SU-DHL-6 (cell line): ENCODE results near the gene IFIH1.

Experiments used
- H2AFZ ChIP-seq: fragments of 200-600 bp; sonication (generic); 2 replicates; pipeline ENCODE4 v1.6.1; 2014; ENCODE audit warnings: low read depth, mild to moderate bottlenecking, moderate library complexity, mixed read lengths, antibody characterized with exemption, low read length; ENCODE audit not compliant: severe bottlenecking
- H3F3A ChIP-seq: fragments of 200-600 bp; shearing (Covaris generic); 2 replicates; pipeline ENCODE4 v1.6.0; 2016; ENCODE audit warnings: antibody characterized with exemption, mild to moderate bottlenecking; ENCODE audit not compliant: insufficient read depth
- H3K27ac ChIP-seq: fragments of 200-600 bp; sonication (generic); 2 replicates; pipeline ENCODE4 v1.5.1; 2016; ENCODE audit warnings: low read depth, mild to moderate bottlenecking, low read length, moderate library complexity, mixed read lengths
- H3K27me3 ChIP-seq: fragments of 200-600 bp; sonication (generic), shearing (Covaris generic); 2 replicates; pipeline ENCODE4 v1.6.0; 2014; ENCODE audit warnings: mild to moderate bottlenecking, low read length
- H3K36me3 ChIP-seq: fragments of 200-600 bp; sonication (generic); 2 replicates; pipeline ENCODE4 v1.6.1; 2014; ENCODE audit warnings: mild to moderate bottlenecking, low read length, mixed read lengths
- H3K4me2 ChIP-seq: fragments of 300-600, 200-600 bp; shearing (Covaris generic), sonication (generic); 2 replicates; pipeline ENCODE4 v1.6.0; 2014; ENCODE audit warnings: low read length, low read depth, mild to moderate bottlenecking; ENCODE audit not compliant: poor library complexity, severe bottlenecking
- H3K4me3 ChIP-seq: fragments of 200-600 bp; sonication (generic); 2 replicates; pipeline ENCODE4 v1.5.1; 2014; ENCODE audit warnings: antibody characterized with exemption, low read length, mild to moderate bottlenecking, mixed read lengths; ENCODE audit not compliant: insufficient read depth, poor library complexity, severe bottlenecking
- H3K79me2 ChIP-seq: fragments of 200-600 bp; sonication (generic); 2 replicates; pipeline ENCODE4 v1.6.1; 2014; ENCODE audit warnings: mild to moderate bottlenecking, low read length, moderate library complexity; ENCODE audit not compliant: insufficient read depth
- H3K9ac ChIP-seq: fragments of 200-600 bp; sonication (generic); 2 replicates; pipeline ENCODE4 v1.7.0; 2014; ENCODE audit warnings: mild to moderate bottlenecking, low read length
- H3K9me2 ChIP-seq: fragments of 200-600 bp; sonication (generic); replicated peaks from 2 replicates; pipeline ENCODE4 v1.6.1; 2014; ENCODE audit warnings: low read length; ENCODE audit not compliant: insufficient read depth
- H3K9me3 ChIP-seq: fragments of 200-600 bp; sonication (generic); 2 replicates; pipeline ENCODE4 v1.6.1; 2014; ENCODE audit warnings: low read length, mixed read lengths; ENCODE audit not compliant: insufficient read depth
- H4K20me1 ChIP-seq: fragments of 200-600 bp; sonication (generic); 2 replicates; pipeline ENCODE4 v1.6.1; 2014; ENCODE audit warnings: low read depth, mild to moderate bottlenecking, antibody characterized with exemption, low read length, moderate library complexity, mixed read lengths
- EZH2phosphoT487 ChIP-seq: fragments of 200-600 bp; sonication (generic), shearing (Covaris generic); conservative IDR thresholded peaks from 2 replicates; pipeline ENCODE4 v1.6.1; 2018; ENCODE audit warnings: mild to moderate bottlenecking, antibody characterized with exemption, low read length, moderate library complexity, mixed read lengths
- TF ChIP-seq, protein P1 (sequence below): fragments of 200-600 bp; sonication (generic); IDR thresholded peaks from one replicate; pipeline ENCODE4 v1.5.1; 2017; ENCODE audit warnings: antibody characterized with exemption, mild to moderate bottlenecking, low read length, moderate library complexity; ENCODE audit not compliant: insufficient read depth, poor library complexity, severe bottlenecking

The IFIH1 gene

GRCh38 chr2:162315938-162316337, 2.5 kb downstream of the IFIH1 start:
- Histone ChIP-seq H3K9me2 (no peaks in the 10 kb centered on the region), H4K20me1 (no peaks in the 10 kb centered on the region), H3K36me3 (no peaks in the 10 kb centered on the region), H3K27ac (no peak overlapping the region), H3F3A (no peaks in the 10 kb centered on the region), H2AFZ (no peak overlapping the region), H3K4me2 (no peak overlapping the region), H3K9me3 (no peaks in the 10 kb centered on the region), H3K9ac (no peak overlapping the region), H3K27me3 (no peaks in the 10 kb centered on the region), H3K79me2 (no peaks in the 10 kb centered on the region), H3K4me3 (no peak overlapping the region)
- TF ChIP-seq, protein P1, sequence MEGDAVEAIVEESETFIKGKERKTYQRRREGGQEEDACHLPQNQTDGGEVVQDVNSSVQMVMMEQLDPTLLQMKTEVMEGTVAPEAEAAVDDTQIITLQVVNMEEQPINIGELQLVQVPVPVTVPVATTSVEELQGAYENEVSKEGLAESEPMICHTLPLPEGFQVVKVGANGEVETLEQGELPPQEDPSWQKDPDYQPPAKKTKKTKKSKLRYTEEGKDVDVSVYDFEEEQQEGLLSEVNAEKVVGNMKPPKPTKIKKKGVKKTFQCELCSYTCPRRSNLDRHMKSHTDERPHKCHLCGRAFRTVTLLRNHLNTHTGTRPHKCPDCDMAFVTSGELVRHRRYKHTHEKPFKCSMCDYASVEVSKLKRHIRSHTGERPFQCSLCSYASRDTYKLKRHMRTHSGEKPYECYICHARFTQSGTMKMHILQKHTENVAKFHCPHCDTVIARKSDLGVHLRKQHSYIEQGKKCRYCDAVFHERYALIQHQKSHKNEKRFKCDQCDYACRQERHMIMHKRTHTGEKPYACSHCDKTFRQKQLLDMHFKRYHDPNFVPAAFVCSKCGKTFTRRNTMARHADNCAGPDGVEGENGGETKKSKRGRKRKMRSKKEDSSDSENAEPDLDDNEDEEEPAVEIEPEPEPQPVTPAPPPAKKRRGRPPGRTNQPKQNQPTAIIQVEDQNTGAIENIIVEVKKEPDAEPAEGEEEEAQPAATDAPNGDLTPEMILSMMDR = no peak
- no peak for TF ChIP-seq EZH2phosphoT487

DNA sequence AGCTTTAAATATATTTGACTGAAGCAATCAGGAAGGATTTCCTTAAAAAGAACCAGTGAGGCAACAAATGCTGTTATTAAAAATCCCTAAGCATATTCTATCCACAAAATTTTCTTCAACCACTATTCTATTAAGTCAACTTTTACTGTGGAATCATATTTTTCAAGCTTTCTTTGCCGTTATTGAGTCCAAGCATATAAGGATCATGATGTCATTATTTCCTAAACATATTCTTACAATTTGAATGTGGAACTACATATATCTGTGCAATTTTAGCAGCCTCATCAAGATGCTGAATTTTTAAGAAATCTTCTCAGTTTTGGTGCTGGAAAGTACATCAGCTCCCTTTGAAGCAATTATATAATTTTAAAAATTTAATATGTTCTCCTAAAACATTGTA, 5.6 kb downstream of the IFIH1 start:
- no peak overlapping the region for H3K9ac ChIP-seq
- no peaks in the 10 kb centered on the region for H3K9me2 ChIP-seq
- H2AFZ ChIP-seq = no peak overlapping the region
- H4K20me1 ChIP-seq = no peaks in the 10 kb centered on the region
- H3K4me2 ChIP-seq = no peak overlapping the region
- no peak overlapping the region for H3K4me3 ChIP-seq
- no peaks in the 10 kb centered on the region for H3K27me3 ChIP-seq
- H3K36me3 ChIP-seq = no peaks in the 10 kb centered on the region
- no peaks in the 10 kb centered on the region for H3K79me2 ChIP-seq
- no peak overlapping the region for H3K27ac ChIP-seq
- no peaks in the 10 kb centered on the region for H3F3A ChIP-seq
- H3K9me3 ChIP-seq = no peaks in the 10 kb centered on the region
- TF ChIP-seq, protein P1 = no peak

DNA sequence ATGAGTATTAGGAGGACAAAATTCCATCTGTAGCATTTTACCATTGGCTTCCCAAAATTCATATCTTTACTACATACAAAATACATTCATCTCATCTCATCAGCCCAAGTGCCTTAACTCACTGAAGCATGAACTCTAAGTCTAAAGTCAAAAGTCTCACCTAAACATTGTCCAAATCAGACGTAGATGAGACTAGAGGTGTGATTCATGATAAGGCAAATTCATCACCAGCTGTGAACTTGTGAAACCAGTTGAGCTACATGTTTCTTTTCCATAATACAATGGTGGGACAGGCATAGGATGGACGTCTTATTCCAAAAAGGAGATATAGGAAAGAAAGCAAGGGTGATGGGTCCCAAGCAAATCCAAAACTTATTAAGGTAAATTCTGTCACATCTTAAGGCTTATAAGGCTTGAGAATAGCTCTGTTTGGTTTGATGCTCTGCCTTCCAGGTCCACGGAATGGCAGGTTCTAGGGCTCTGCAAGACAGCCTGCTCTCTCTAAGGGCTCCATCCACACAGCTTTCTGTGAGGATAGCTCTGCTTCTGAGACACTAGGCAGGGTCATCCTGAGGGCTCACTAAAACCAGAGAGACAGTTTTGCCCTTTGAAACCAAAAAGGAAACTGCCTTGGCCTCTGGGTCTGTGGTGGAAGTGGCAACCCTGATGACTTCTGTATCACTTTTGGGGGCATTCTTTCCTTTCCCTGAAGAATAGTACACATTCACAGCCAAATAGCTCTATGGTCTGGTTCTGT, 9.6 kb downstream of the IFIH1 start:
- H3K27ac ChIP-seq = no peak overlapping the region
- H3F3A ChIP-seq = no peaks in the 10 kb centered on the region
- no peak overlapping the region for H2AFZ ChIP-seq
- H3K9ac ChIP-seq = no peak overlapping the region
- H3K36me3 ChIP-seq = no peaks in the 10 kb centered on the region
- no peaks in the 10 kb centered on the region for H3K79me2 ChIP-seq
- no peaks in the 10 kb centered on the region for H4K20me1 ChIP-seq
- no peaks in the 10 kb centered on the region for H3K9me3 ChIP-seq
- H3K9me2 ChIP-seq = no peaks in the 10 kb centered on the region
- H3K4me3 ChIP-seq = no peak overlapping the region
- TF ChIP-seq, protein P1 = no peak
- no peak for TF ChIP-seq EZH2phosphoT487
- H3K4me2 ChIP-seq = no peak overlapping the region
- no peaks in the 10 kb centered on the region for H3K27me3 ChIP-seq
